ENCODE data around the gene UBA6. TPM values are rescaled to one million over a fixed set of nuclear protein-coding genes. Genes with fewer than 3 reads are reported as not detected.

The UBA6 gene
- total RNA-seq (2021) (71.5 to 81.5 TPM (median 79.0 TPM) in 3 replicates), Bru-seq, nascent RNA (percentile 88 among the genes with signal in this experiment)
- long read RNA-seq, experiment 1, full-length matches to known transcripts = 125 of 215 reads
- long read RNA-seq, experiment 1, partial matches to known transcripts = 34 of 215 reads
- long read RNA-seq, experiment 1, other reads (novel, unspliced or antisense) = 56 of 215 reads
- long read RNA-seq, experiment 2, full-length matches to known transcripts = 3 of 41 reads
- long read RNA-seq, experiment 2, partial matches to known transcripts = 5 of 41 reads
- long read RNA-seq, experiment 2, other reads (novel, unspliced or antisense) = 33 of 41 reads
- long read RNA-seq, experiment 3, partial matches to known transcripts = 1 of 1 reads
- long read RNA-seq, experiment 3, other reads (novel, unspliced or antisense) = 0 of 1 reads

- ChIA-PET POLR2A (interaction anchor here (1.5 to 1.6 kb wide), 2 partner anchors 12 to 155 kb away, joined by 3 to 4 read pairs; partner anchors contain the start of gene CENPC), CTCF (interaction anchor here (0.8 to 2.5 kb wide), 7 partner anchors 12 to 102 kb away, joined by 3 to 20 read pairs (median 4); no protein-coding TSS in a partner anchor)
- H3K27ac Mint-ChIP-seq = peak within 1 kb of the TSS; percentile 97
- H3K36me3 Mint-ChIP-seq = peaks cover 9% of the 10 kb centered on the region
- H3K9me3 Mint-ChIP-seq = peaks cover 6% of the 10 kb centered on the region
- peak; percentile 96 for DNase-seq (ENCODE audit: low spot score)
- H3K4me3 Mint-ChIP-seq = peak within 1 kb of the TSS; percentile 88
- peaks cover 27% of the 10 kb centered on the region for H3K4me1 Mint-ChIP-seq
- H3K27me3 Mint-ChIP-seq (ENCODE audit: low read depth) = no peaks in the 10 kb centered on the region
- peak; percentile 97 for ATAC-seq
- TF ChIP-seq MAX (CRISPR knock-in tag; IDR thresholded peaks at IDR 0.05) = peak; percentile 88
- 0 out of 2 replicates have a peak, but pooled peaks have one; percentile 50 for TF ChIP-seq MYBL2 (CRISPR knock-in tag; IDR thresholded peaks at IDR 0.05)
- TF ChIP-seq KAT7 (CRISPR knock-in tag; IDR thresholded peaks at IDR 0.05; ENCODE audit: borderline replicate concordance) = 0 out of 2 replicates have a peak, but pooled peaks have one; percentile 43
- peak; percentile 91 for TF ChIP-seq SP1 (CRISPR knock-in tag; conservative IDR thresholded peaks at IDR 0.05)
- TF ChIP-seq GABPB1 (CRISPR knock-in tag; IDR thresholded peaks at IDR 0.05) = peak; percentile 37; the same call in 1 of the 2 replicates
- TF ChIP-seq ZMAT4 (CRISPR knock-in tag; IDR thresholded peaks at IDR 0.05) = no peak
- TF ChIP-seq ZNF416 (CRISPR knock-in tag; IDR thresholded peaks at IDR 0.05) = no peak
- no peak for TF ChIP-seq PREB (CRISPR knock-in tag; IDR thresholded peaks at IDR 0.05; ENCODE audit: borderline replicate concordance)
- TF ChIP-seq ATF1 (CRISPR knock-in tag; IDR thresholded peaks at IDR 0.05) = peak; percentile 16; the same call in 1 of the 2 replicates
- no peak for TF ChIP-seq OVOL2 (CRISPR knock-in tag; IDR thresholded peaks at IDR 0.05; ENCODE audit: borderline replicate concordance)
- TF ChIP-seq MLX (CRISPR knock-in tag; IDR thresholded peaks at IDR 0.05) = no peak
- no peak for TF ChIP-seq ZNF317 (CRISPR knock-in tag; IDR thresholded peaks at IDR 0.05; ENCODE audit: borderline replicate concordance, low read depth)
- no peak for TF ChIP-seq ETV6 (CRISPR knock-in tag; IDR thresholded peaks at IDR 0.05)
- TF ChIP-seq ZNF512 (CRISPR knock-in tag; IDR thresholded peaks at IDR 0.05; ENCODE audit: borderline replicate concordance) = no peak
- TF ChIP-seq CTCF (IDR thresholded peaks at IDR 0.05) = peak; percentile 38; the same call in 1 of the 2 replicates
- no peak for TF ChIP-seq ZNF219 (CRISPR knock-in tag; IDR thresholded peaks at IDR 0.05; ENCODE audit: borderline replicate concordance)
- no peak for TF ChIP-seq PRRX2 (CRISPR knock-in tag; IDR thresholded peaks at IDR 0.05)
- TF ChIP-seq ZNF121 (CRISPR knock-in tag; IDR thresholded peaks at IDR 0.05) = no peak
- TF ChIP-seq TEAD1 (CRISPR knock-in tag; IDR thresholded peaks at IDR 0.05) = 0 out of 2 replicates have a peak, but pooled peaks have one; percentile 56
- no peak for TF ChIP-seq ATF3 (CRISPR knock-in tag; conservative IDR thresholded peaks at IDR 0.05)
- TF ChIP-seq ATF6 (CRISPR knock-in tag; IDR thresholded peaks at IDR 0.05) = no peak
- no peak for TF ChIP-seq E2F4 (CRISPR knock-in tag; IDR thresholded peaks at IDR 0.05; ENCODE audit: borderline replicate concordance, low read depth)
Measured at GRCh38 chr4:67700738-67701516, at the start of gene UBA6. UBA6 (minus strand) TSS chr4:67701155; CDS start chr4:67701119, 36 bp downstream.
